ENCODE measurements around the gene TMA7.

GRCh38 chr3:48423883-48424695 is 16.0 kb upstream of the TMA7 start:
- TF ChIP-seq, protein P1, sequence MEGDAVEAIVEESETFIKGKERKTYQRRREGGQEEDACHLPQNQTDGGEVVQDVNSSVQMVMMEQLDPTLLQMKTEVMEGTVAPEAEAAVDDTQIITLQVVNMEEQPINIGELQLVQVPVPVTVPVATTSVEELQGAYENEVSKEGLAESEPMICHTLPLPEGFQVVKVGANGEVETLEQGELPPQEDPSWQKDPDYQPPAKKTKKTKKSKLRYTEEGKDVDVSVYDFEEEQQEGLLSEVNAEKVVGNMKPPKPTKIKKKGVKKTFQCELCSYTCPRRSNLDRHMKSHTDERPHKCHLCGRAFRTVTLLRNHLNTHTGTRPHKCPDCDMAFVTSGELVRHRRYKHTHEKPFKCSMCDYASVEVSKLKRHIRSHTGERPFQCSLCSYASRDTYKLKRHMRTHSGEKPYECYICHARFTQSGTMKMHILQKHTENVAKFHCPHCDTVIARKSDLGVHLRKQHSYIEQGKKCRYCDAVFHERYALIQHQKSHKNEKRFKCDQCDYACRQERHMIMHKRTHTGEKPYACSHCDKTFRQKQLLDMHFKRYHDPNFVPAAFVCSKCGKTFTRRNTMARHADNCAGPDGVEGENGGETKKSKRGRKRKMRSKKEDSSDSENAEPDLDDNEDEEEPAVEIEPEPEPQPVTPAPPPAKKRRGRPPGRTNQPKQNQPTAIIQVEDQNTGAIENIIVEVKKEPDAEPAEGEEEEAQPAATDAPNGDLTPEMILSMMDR (conservative IDR thresholded peaks at IDR 0.05; ENCODE audit: low read depth, low read length): no peak
- no peak for TF ChIP-seq EZH2 (IDR thresholded peaks at IDR 0.05; ENCODE audit: borderline replicate concordance, low read depth, low read length, poor library complexity, severe bottlenecking)
